CD4-positive, alpha-beta T cell treated with Interleukin-4 for 4 hours (primary cell): ENCODE measurements around the gene TOX2.
A peak's percentile ranks its signal among the peaks of the same experiment; 100 is the strongest.

Experiments
- DNase-seq: peaks from one replicate; pipeline ENCODE4 v3.0.0-alpha.2; 2020

TOX2 gene

GRCh38 chr20:43982016-43982415, 67.4 kb downstream of the TOX2 start:
- DNase-seq, result no peak

GRCh38 chr20:43982886-43983285, 68.2 kb downstream of the TOX2 start:
- no peak for DNase-seq

GRCh38 chr20:43983359-43983758, 68.7 kb downstream of the TOX2 start:
- DNase-seq, result peak; percentile 14

GRCh38 chr20:43983904-43984361, 69.3 kb downstream of the TOX2 start:
- DNase-seq, result peak; percentile 35

- no peak for DNase-seq
Measured at GRCh38 chr20:43984587-43984986, 69.9 kb downstream of the TOX2 start.

- DNase-seq, result no peak
Measured at GRCh38 chr20:43985121-43985520, 70.5 kb downstream of the TOX2 start.

GRCh38 chr20:43985608-43986316, 71.1 kb downstream of the TOX2 start:
- no peak for DNase-seq

- DNase-seq, result no peak
Measured at GRCh38 chr20:43987018-43987417, 72.4 kb downstream of the TOX2 start.

GRCh38 chr20:43987531-43987930, 72.9 kb downstream of the TOX2 start:
- DNase-seq, result no peak

- DNase-seq, result no peak
Measured at GRCh38 chr20:43988451-43988850, 73.8 kb downstream of the TOX2 start.

- no peak for DNase-seq
Measured at GRCh38 chr20:43988867-43989266, 74.2 kb downstream of the TOX2 start.

GRCh38 chr20:43991261-43991660, 76.6 kb downstream of the TOX2 start:
- DNase-seq, result no peak

- DNase-seq, result no peak
Measured at GRCh38 chr20:43991982-43992381, 77.3 kb downstream of the TOX2 start.

GRCh38 chr20:43992885-43993284, 78.2 kb downstream of the TOX2 start:
- DNase-seq, result no peak

- DNase-seq, result no peak
Measured at GRCh38 chr20:43993560-43993959, 78.9 kb downstream of the TOX2 start.

- no peak for DNase-seq
Measured at GRCh38 chr20:43994486-43995100, 79.9 kb downstream of the TOX2 start.

- no peak for DNase-seq
Measured at GRCh38 chr20:43995645-43996044, 81.0 kb downstream of the TOX2 start.

GRCh38 chr20:43996240-43996930, 81.7 kb downstream of the TOX2 start:
- DNase-seq, result no peak

GRCh38 chr20:43999848-44000247, 85.2 kb downstream of the TOX2 start:
- no peak for DNase-seq

- DNase-seq, result no peak
Measured at GRCh38 chr20:44001667-44002596, 87.3 kb downstream of the TOX2 start.

- no peak for DNase-seq
Measured at GRCh38 chr20:44002861-44003260, 88.2 kb downstream of the TOX2 start.

- DNase-seq, result no peak
Measured at GRCh38 chr20:44003609-44004008, 89.0 kb downstream of the TOX2 start.
